Duodenal mucosa (tissue), 2 donors: Measurements from ENCODE around the gene BAIAP3.
A peak's percentile ranks its signal among the peaks of the same experiment; 100 is the strongest.

ENCODE experiments used
- H3K27ac ChIP-seq: one replicate; pipeline ENCODE4 v1.7.0; 2013; ENCODE audit warnings: low read depth, low read length
- H3K27me3 ChIP-seq, 2 donors: one replicate each; pipeline ENCODE4 v1.7.0; 2013; ENCODE audit warnings: low read length in 2 of 2, control low read depth in 1 of 2; ENCODE audit not compliant: insufficient read depth in 2 of 2, control insufficient read depth in 1 of 2
- H3K36me3 ChIP-seq, 2 donors: one replicate each; pipeline ENCODE4 v1.7.0; 2013; ENCODE audit warnings: low read length in 2 of 2, control low read depth in 1 of 2; ENCODE audit not compliant: insufficient read depth in 2 of 2, control insufficient read depth in 1 of 2
- H3K4me1 ChIP-seq, 2 donors: one replicate each; pipeline ENCODE4 v1.7.0; 2013; ENCODE audit warnings: low read length in 2 of 2, control low read depth in 1 of 2; ENCODE audit not compliant: insufficient read depth in 2 of 2, control insufficient read depth in 1 of 2
- H3K4me3 ChIP-seq, 2 donors: one replicate each; pipeline ENCODE4 v1.7.0; 2013; ENCODE audit warnings: low read length in 2 of 2, low read depth in 1 of 2
- H3K9ac ChIP-seq, 2 donors: one replicate each; pipeline ENCODE4 v1.7.0; 2013; ENCODE audit warnings: low read length in 2 of 2, low read depth in 1 of 2
- H3K9me3 ChIP-seq, 2 donors: one replicate each; pipeline ENCODE4 v1.7.0; 2013; ENCODE audit warnings: low read length in 2 of 2, control low read depth in 1 of 2; ENCODE audit not compliant: control insufficient read depth in 1 of 2

BAIAP3 gene

GRCh38 chr16:1330931-1331711 lies 2.3 kb upstream of the BAIAP3 start:
- H3K4me1 ChIP-seq, result peaks cover 10 to 17% of the 10 kb centered on the region in 2 donors
- H3K9ac ChIP-seq, result peak overlapping the region; percentile 21 to 32
- H3K36me3 ChIP-seq, result no peaks in the 10 kb centered on the region
- H3K9me3 ChIP-seq, result peaks cover 2 to 4% of the 10 kb centered on the region in 2 donors
- peak overlapping the region; percentile 32 for H3K27ac ChIP-seq
- peak overlapping the region; percentile 44 to 58 for H3K4me3 ChIP-seq
- H3K27me3 ChIP-seq, result peaks cover 39 to 41% of the 10 kb centered on the region in 2 donors

GRCh38 chr16:1331712-1332617 lies 1.5 kb upstream of the BAIAP3 start:
- Histone ChIP-seq H3K27me3 (peaks cover 45 to 47% of the 10 kb centered on the region in 2 donors), H3K36me3 (no peaks in the 10 kb centered on the region), H3K4me3 (peak overlapping the region; percentile 44 to 58), H3K9me3 (peaks cover 2 to 4% of the 10 kb centered on the region in 2 donors), H3K4me1 (peaks cover 10 to 17% of the 10 kb centered on the region in 2 donors), H3K27ac (peak overlapping the region; percentile 32), H3K9ac (peak overlapping the region; percentile 21 to 32)

- H3K27ac ChIP-seq, result no peak overlapping the region
- H3K36me3 ChIP-seq, result no peaks in the 10 kb centered on the region
- H3K4me1 ChIP-seq, result peaks cover 10 to 17% of the 10 kb centered on the region in 2 donors
- H3K27me3 ChIP-seq, result peaks cover 45 to 47% of the 10 kb centered on the region in 2 donors
- peaks cover 2 to 4% of the 10 kb centered on the region in 2 donors for H3K9me3 ChIP-seq
- H3K9ac ChIP-seq, result peak overlapping the region in 1 of 2 donors; percentile 21
- peak overlapping the region in 1 of 2 donors; percentile 58 for H3K4me3 ChIP-seq
Observed at GRCh38 chr16:1332618-1333148, 762 bp upstream of the BAIAP3 start.

- Histone ChIP-seq H3K4me1 (peaks cover 10 to 17% of the 10 kb centered on the region in 2 donors), H3K36me3 (no peaks in the 10 kb centered on the region), H3K27me3 (peaks cover 45 to 47% of the 10 kb centered on the region in 2 donors), H3K27ac (no peak overlapping the region), H3K4me3 (peak overlapping the region in 1 of 2 donors; percentile 28), H3K9ac (no peak overlapping the region), H3K9me3 (peaks cover 2 to 4% of the 10 kb centered on the region in 2 donors)
Observed at GRCh38 chr16:1333854-1334700, 632 bp downstream of the BAIAP3 start.

GRCh38 chr16:1334739-1335138 lies 1.3 kb downstream of the BAIAP3 start:
- no peak overlapping the region for H3K4me3 ChIP-seq
- H3K9me3 ChIP-seq, result peaks cover 2 to 4% of the 10 kb centered on the region in 2 donors
- H3K9ac ChIP-seq, result no peak overlapping the region
- H3K36me3 ChIP-seq, result peaks cover 0 to under 1% of the 10 kb centered on the region in 2 donors
- no peak overlapping the region for H3K27ac ChIP-seq
- H3K27me3 ChIP-seq, result peaks cover 45 to 47% of the 10 kb centered on the region in 2 donors
- peaks cover 10 to 17% of the 10 kb centered on the region in 2 donors for H3K4me1 ChIP-seq

- Histone ChIP-seq H3K9ac (no peak overlapping the region), H3K9me3 (peaks cover 2% of the 10 kb centered on the region in 2 donors), H3K27ac (no peak overlapping the region), H3K36me3 (peaks cover 0 to 4% of the 10 kb centered on the region in 2 donors), H3K4me1 (peaks cover 10 to 17% of the 10 kb centered on the region in 2 donors), H3K27me3 (peaks cover 45 to 47% of the 10 kb centered on the region in 2 donors), H3K4me3 (no peak overlapping the region)
Observed at GRCh38 chr16:1335211-1335971, 1.9 kb downstream of the BAIAP3 start.

- Histone ChIP-seq H3K27me3 (peaks cover 45 to 47% of the 10 kb centered on the region in 2 donors), H3K4me3 (no peak overlapping the region), H3K9ac (no peak overlapping the region), H3K9me3 (no peaks in the 10 kb centered on the region), H3K4me1 (peaks cover 10 to 16% of the 10 kb centered on the region in 2 donors), H3K27ac (no peak overlapping the region), H3K36me3 (peaks cover 0 to 4% of the 10 kb centered on the region in 2 donors)
Observed at GRCh38 chr16:1335996-1336395, 2.6 kb downstream of the BAIAP3 start.

GRCh38 chr16:1336619-1337018 lies 3.2 kb downstream of the BAIAP3 start:
- Histone ChIP-seq H3K27me3 (peaks cover 43 to 45% of the 10 kb centered on the region in 2 donors), H3K27ac (no peak overlapping the region), H3K4me3 (no peak overlapping the region), H3K36me3 (peaks cover 0 to 4% of the 10 kb centered on the region in 2 donors), H3K9me3 (no peaks in the 10 kb centered on the region), H3K4me1 (peaks cover 6 to 10% of the 10 kb centered on the region in 2 donors), H3K9ac (no peak overlapping the region)

GRCh38 chr16:1337486-1337885 lies 4.0 kb downstream of the BAIAP3 start:
- Histone ChIP-seq H3K4me3 (no peak overlapping the region), H3K9me3 (no peaks in the 10 kb centered on the region), H3K27ac (no peak overlapping the region), H3K4me1 (peaks cover 6 to 8% of the 10 kb centered on the region in 2 donors), H3K9ac (no peak overlapping the region), H3K27me3 (peaks cover 35 to 36% of the 10 kb centered on the region in 2 donors), H3K36me3 (peaks cover 0 to 4% of the 10 kb centered on the region in 2 donors)
